SK-N-SH treated with all-trans-retinoic acid at 6 μM for 48 hours (cell line): ENCODE measurements around the gene VPS33A.

Experiments
- SNAI2 ChIP-seq: fragments of 250-450 bp; sonication (Bioruptor Pico); IDR thresholded peaks from 2 replicates; pipeline ENCODE4 v1.5.0; 2020; ENCODE audit warnings: mild to moderate bottlenecking, moderate library complexity
- ZFP30 ChIP-seq: fragments of 450-650 bp; formaldehyde crosslinking; IDR thresholded peaks from 2 replicates; pipeline ENCODE4 v1.5.0; 2022; ENCODE audit warnings: mild to moderate bottlenecking, moderate library complexity

- no peak for TF ChIP-seq SNAI2 (CRISPR knock-in tag)
- TF ChIP-seq ZFP30, result no peak
These were observed 70.9 kb downstream of the VPS33A start for GRCh38 chr12:122195405-122195804.
